CD4-positive, alpha-beta T cell treated with Interleukin-6 at 100 ng/mL for 8 hours (primary cell): ENCODE results near the gene UBE2E2.
"Not testable (repeated sequence)": the region's sequence is repeated elsewhere in the genome, so short reads cannot be mapped to it uniquely, and the experiment has no call there.

Experiments
- DNase-seq: peaks from one replicate; pipeline ENCODE4 v3.0.0-alpha.2; 2020; ENCODE audit warnings: mixed read lengths, low spot score

Gene UBE2E2

GRCh38 chr3:23202921-23203707 is at the start of gene UBE2E2:
TSS of gene UBE2E2 (plus strand) at chr3:23203327.
- peak; percentile 37 for DNase-seq

DNA sequence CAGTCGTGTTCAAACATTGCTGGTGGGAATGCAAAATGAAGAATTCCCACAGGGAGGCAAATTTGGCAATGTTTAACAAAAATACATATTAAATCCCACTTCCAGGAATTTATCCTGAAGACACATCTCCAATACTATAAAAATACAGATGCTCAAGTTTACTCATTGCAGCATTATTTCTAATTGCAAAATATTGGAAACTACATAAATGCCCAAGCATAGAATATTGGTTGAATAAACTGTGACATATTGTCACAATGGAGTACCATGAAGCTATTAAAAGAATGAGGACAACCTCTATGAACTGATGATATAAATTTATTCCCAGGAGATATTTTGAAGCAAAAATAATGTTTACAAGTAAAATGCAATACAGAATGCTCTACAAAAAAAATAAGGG is 49.7 kb upstream of the UBE2E2 start:
- no peak for DNase-seq

- DNase-seq, result no peak
Observed at GRCh38 chr3:23157331-23157730, 45.8 kb upstream of the UBE2E2 start.

DNA sequence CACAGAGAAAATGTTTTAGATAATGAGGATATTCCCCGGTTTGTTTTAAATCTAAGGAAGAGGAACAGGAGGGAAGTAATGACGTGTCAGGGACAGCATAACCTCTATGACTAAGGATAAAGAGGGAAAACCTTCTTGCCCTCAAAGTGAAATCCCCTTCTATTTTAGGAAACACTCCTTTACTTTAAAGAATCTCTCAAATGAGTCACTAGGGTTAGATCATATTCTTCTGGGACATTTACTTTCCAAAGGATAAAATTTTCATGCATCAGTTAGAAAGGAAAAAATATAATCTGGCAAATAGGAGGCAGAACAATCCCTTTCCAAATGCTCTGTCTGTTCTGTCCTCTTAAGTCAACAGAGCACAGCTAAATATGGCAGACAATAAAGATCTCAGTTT is 43.2 kb upstream of the UBE2E2 start:
- no peak for DNase-seq

- DNase-seq, result no peak
Observed at GRCh38 chr3:23161308-23161707, 41.8 kb upstream of the UBE2E2 start.

DNA sequence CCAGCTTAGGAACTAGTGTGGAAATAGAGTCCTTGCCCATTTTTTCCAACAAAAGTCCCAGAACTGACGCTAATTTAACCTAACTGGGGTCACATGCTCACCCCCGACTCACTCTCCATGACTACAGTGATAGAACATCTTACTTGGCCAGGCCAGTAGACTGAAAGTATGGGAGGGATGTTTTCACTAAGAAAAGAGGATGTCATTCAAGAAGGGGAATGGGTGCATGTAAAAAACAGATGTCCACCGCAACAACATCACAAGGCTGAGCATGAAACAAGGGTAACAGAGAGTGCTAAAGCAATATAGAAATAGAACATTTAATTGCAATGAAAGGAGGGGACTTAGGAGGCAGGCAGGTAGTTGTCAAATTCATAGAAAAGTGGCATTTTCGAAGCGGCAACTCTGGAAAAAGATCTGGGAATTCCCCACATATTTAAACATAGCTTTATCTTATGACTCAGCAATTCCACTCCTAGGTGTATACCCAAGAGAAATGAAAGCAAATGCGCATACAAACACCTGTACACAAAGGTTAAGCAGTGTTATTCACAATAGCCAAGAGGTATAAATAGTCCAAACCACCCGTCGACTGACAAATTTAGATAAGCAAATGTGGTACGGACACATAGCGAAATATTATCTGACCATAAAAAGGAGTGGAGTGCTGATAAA is 41.1 kb upstream of the UBE2E2 start:
- DNase-seq, result no peak

DNA sequence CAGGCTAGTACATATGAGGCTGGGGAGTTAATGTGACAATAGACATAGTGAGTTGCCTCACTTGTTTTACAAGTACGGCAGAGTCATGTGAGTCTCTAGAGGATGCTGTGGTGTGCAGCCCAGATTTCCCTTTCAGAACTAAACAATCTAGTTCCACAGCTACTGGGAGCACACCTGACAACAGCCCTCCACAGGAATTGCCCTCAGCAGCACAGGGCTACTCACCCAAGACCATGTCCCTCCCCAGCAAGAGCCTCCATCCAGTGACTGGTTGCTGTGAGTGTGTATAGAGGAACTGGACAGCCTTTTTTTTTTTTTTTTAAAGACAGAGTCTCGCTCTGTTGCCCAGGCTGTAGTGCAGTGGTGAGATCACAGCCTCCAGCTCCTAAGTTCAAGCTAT is 40.2 kb upstream of the UBE2E2 start:
- DNase-seq, result no peak

GRCh38 chr3:23164746-23165145 is 38.4 kb upstream of the UBE2E2 start:
- DNase-seq, result no peak

GRCh38 chr3:23165571-23165970 is 37.6 kb upstream of the UBE2E2 start:
- no peak for DNase-seq

DNA sequence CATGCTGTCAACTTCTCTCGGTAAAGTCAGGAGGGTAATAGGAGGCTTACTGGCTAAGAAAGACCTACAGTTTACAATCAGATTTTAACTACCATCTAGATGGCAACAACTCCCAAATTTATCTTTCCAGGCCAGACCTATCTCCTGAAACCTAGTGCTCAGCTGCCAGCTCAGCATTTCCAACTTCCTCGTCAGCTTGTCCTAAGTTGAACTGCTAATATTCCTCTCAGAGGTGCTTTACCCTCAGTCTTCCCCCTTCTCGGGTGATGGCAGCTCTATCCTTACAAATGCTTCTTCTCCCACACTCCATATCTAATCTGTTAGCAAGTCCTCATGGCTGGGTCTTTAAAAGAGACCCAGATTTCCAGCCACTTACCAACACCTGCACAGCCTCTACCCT is 36.9 kb upstream of the UBE2E2 start:
- no peak for DNase-seq

GRCh38 chr3:23166845-23167244 is 36.3 kb upstream of the UBE2E2 start:
- no peak for DNase-seq

DNA sequence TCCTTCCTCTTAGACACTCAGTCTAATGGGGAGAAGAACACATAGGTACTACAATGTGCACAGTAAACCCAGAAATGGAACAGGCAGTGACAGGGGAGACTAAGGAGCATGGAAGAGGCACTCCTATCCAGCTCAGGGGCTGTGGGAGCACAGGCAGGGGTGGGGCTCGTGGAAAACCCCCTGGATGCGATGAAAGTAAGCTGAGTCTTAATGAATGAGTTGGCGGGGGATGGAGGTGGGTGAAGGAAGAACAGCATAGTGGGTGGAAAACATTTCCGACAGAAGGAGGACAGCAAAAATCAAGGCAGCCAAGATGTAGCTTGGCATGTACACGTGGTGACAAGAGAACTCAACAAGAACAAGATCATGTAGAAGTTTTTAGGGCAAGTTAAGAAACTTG is 33.6 kb upstream of the UBE2E2 start:
- no peak for DNase-seq

DNA sequence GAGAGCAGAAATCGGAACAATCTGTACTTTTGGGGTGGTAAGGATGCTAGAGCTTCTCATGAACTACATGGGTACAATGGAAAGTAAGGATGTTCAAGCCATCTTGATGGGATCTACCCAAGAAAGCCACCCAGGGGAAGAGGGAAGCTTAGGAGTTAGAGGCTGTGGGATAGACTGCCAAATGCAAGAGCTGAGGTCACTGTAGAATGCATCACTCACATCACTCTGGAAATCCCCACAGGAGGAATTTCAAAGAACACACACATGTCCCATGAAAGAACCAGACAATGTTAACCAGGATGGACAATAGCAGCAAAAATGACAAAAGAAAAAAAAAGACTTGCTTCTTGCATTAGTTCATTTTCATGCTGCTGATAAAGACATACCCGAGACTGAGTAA is 32.8 kb upstream of the UBE2E2 start:
- DNase-seq, result no peak

GRCh38 chr3:23172059-23172458 is 31.1 kb upstream of the UBE2E2 start:
- no peak for DNase-seq

- no peak for DNase-seq
Observed at GRCh38 chr3:23174426-23175039, 28.6 kb upstream of the UBE2E2 start.

DNA sequence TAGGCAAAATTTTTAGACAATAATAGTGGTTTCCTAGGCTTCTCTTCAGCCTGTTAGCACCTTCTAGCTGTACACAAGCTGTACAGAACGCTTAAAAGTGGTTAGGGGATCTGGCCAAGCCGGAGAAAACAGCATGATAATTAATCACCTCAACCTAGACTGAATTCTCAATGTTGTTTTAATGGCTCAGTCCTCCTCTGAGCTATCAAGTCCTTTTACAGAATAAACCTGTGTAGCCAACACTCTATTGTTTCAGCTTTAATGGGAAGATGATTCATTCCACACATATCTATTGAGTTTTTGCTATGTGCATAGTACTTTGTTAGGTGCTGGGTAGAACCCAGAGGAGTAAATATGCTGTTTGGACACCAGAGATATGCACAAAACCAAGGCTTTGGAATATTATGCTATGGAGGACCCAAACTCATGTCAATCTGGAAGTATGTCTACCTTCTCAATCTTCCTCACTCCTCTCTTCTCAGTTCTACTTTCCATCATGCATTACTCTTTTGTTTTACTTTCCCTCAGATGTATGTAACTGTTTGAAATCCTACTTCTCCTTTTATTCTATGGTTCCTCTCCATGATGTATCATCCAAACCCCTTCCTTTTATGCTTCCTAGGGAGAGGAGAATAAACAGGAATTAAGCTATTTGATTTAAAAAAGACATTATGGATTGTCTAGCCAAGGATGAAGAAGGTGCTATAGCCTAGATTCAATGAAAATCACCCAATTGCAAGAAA is 27.6 kb upstream of the UBE2E2 start:
- DNase-seq, result no peak

DNA sequence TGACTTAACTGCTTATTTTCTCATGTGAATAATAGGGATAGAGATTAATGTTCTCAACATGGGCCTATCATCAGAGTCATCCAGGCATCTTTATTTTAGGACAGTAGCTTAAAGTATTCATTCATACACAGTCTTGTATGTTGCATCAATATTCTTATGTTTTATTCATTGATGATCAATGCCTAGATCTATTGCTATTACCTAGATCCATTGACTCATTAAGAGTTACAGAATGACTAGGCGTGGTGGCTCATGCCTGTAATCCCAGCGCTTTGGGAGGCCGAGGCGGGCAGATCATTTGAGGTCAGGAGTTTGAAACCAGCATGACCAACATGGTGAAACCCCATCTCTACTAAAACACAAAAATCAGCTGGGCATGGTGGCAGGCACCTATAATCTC is 26.3 kb upstream of the UBE2E2 start:
- not testable (repeated sequence) for DNase-seq

- DNase-seq, result no peak
Observed at GRCh38 chr3:23182996-23183513, 20.1 kb upstream of the UBE2E2 start.

- no peak for DNase-seq
Observed at GRCh38 chr3:23183731-23184130, 19.4 kb upstream of the UBE2E2 start.

DNA sequence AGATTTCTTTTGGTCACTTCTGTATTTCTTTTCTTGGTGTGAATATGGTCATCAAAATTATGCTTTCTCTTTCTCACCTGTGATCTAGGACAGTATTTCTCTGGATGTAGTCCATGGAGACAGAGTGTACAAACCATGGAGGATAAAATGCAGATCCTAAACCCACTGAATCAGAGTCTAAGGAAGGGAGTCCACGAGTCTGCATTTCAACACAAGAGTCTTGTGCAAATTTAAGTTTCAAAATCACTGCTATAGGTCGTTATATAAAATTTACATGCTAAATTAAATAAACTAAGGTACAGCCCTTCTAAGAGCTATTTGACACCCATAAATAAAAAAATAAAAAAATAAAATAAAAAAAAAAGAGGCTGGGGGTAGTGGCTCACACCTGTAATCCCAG is 17.3 kb upstream of the UBE2E2 start:
- DNase-seq, result no peak

GRCh38 chr3:23189187-23189586 is 13.9 kb upstream of the UBE2E2 start:
- DNase-seq, result no peak

GRCh38 chr3:23192816-23193215 is 10.3 kb upstream of the UBE2E2 start:
- DNase-seq, result no peak
